GM23338 (cell line): Measurements from ENCODE around the gene PALLD. TPM values are rescaled to one million over a fixed set of nuclear protein-coding genes. Genes with fewer than 3 reads are reported as not detected.

Source experiments
- ATAC-seq: fragments of 200-7000 bp; cut with Tn5 transposase; 3 replicates; pipeline ENCODE4 v1.9.1; 2020
- DNase-seq: peaks from one replicate; pipeline ENCODE4 v3.0.0-alpha.2; 2015; ENCODE audit warnings: low spot score
- H2AFZ ChIP-seq: fragments of 200-600 bp; sonication (generic); 2 replicates; pipeline ENCODE4 v1.8.0; 2016; ENCODE audit warnings: antibody characterized with exemption, mild to moderate bottlenecking, moderate library complexity
- H3F3A ChIP-seq: fragments of 200-600 bp; sonication (generic); replicated peaks from 2 replicates; pipeline ENCODE4 v1.8.0; 2017; ENCODE audit warnings: antibody characterized with exemption, mixed run types, low read depth
- H3K27ac ChIP-seq: fragments of 200-600 bp; sonication (generic); 2 replicates; pipeline ENCODE4 v1.6.1; 2016; ENCODE audit warnings: low read depth
- H3K27me3 ChIP-seq: fragments of 200-600 bp; sonication (generic); 2 replicates; pipeline ENCODE4 v1.8.0; 2016; ENCODE audit warnings: mild to moderate bottlenecking, mixed run types, moderate library complexity; ENCODE audit not compliant: insufficient read depth
- H3K36me3 ChIP-seq: fragments of 200-600 bp; sonication (generic); 2 replicates; pipeline ENCODE4 v1.8.0; 2016; ENCODE audit warnings: mild to moderate bottlenecking; ENCODE audit not compliant: insufficient read depth
- H3K4me1 ChIP-seq: fragments of 200-600 bp; sonication (generic); 2 replicates; pipeline ENCODE4 v1.8.0; 2016; ENCODE audit warnings: mild to moderate bottlenecking, moderate library complexity; ENCODE audit not compliant: insufficient read depth
- H3K4me2 ChIP-seq: fragments of 200-600 bp; sonication (generic); 2 replicates; pipeline ENCODE4 v1.7.1; 2017; ENCODE audit warnings: mixed run types
- H3K4me3 ChIP-seq: fragments of 200-600 bp; sonication (generic); 2 replicates; pipeline ENCODE4 v1.6.1; 2016; ENCODE audit warnings: mixed run types
- H3K79me2 ChIP-seq: fragments of 200-600 bp; sonication (generic); replicated peaks from 2 replicates; pipeline ENCODE4 v1.8.0; 2017; ENCODE audit warnings: mild to moderate bottlenecking; ENCODE audit not compliant: insufficient read depth
- H3K9me2 ChIP-seq: fragments of 200-600 bp; sonication (generic); 2 replicates; pipeline ENCODE4 v1.8.0; 2017; ENCODE audit not compliant: insufficient read depth
- H4K20me1 ChIP-seq: fragments of 200-600 bp; sonication (generic); replicated peaks from 2 replicates; pipeline ENCODE4 v1.8.0; 2017; ENCODE audit warnings: mild to moderate bottlenecking; ENCODE audit not compliant: insufficient read depth
- H3K27ac Mint-ChIP-seq: 2 replicates; pipeline ENCODE4 v1.8.0; 2020; ENCODE audit warnings: inconsistent platforms, mild to moderate bottlenecking, moderate library complexity, mixed read lengths
- H3K27me3 Mint-ChIP-seq: 3 replicates; pipeline ENCODE4 v1.8.0; 2022; ENCODE audit warnings: low read depth, mild to moderate bottlenecking, moderate library complexity, mixed read lengths, inconsistent platforms; ENCODE audit not compliant: insufficient read depth, poor library complexity
- H3K36me3 Mint-ChIP-seq: 3 replicates; pipeline ENCODE4 v1.8.0; 2021; ENCODE audit warnings: low read depth, mild to moderate bottlenecking, inconsistent platforms, moderate library complexity, mixed read lengths
- H3K4me1 Mint-ChIP-seq: 3 replicates; pipeline ENCODE4 v1.8.0; 2020; ENCODE audit warnings: mild to moderate bottlenecking, inconsistent platforms, mixed read lengths
- H3K4me3 Mint-ChIP-seq: 3 replicates; pipeline ENCODE4 v1.8.0; 2021; ENCODE audit warnings: moderate library complexity, mild to moderate bottlenecking, inconsistent platforms, mixed read lengths
- H3K9me3 Mint-ChIP-seq: 3 replicates; pipeline ENCODE4 v1.8.0; 2020; ENCODE audit warnings: moderate library complexity, mild to moderate bottlenecking, inconsistent platforms, mixed read lengths
- CREB1 ChIP-seq: fragments of 250-450 bp; sonication (Bioruptor Pico); IDR thresholded peaks from 2 replicates; pipeline ENCODE4 v1.5.0; 2020; ENCODE audit warnings: low read depth, mild to moderate bottlenecking, moderate library complexity
- CTCF ChIP-seq, 2 experiments: fragments of 200-600 bp in 1 of 2; sonication (generic) in 1 of 2; conservative IDR thresholded peaks; 2 replicates each; pipeline versions ENCODE4 v1.5.1 to v1.6.1; 2016 to 2017; ENCODE audit warnings: antibody characterized with exemption in 2 of 2, low read depth in 2 of 2, mild to moderate bottlenecking in 2 of 2, moderate library complexity in 1 of 2
- ETS1 ChIP-seq: IDR thresholded peaks from 2 replicates; pipeline ENCODE4 v1.6.1; 2016; ENCODE audit warnings: antibody characterized with exemption
- EZH2 ChIP-seq: fragments of 200-600 bp; sonication (generic); IDR thresholded peaks from one replicate; pipeline ENCODE4 v1.8.0; 2017; ENCODE audit warnings: antibody characterized with exemption, mild to moderate bottlenecking, low read depth; ENCODE audit not compliant: unreplicated experiment
- EZH2phosphoT487 ChIP-seq: fragments of 200-600 bp; sonication (generic); IDR thresholded peaks from one replicate; pipeline ENCODE4 v1.8.1; 2018; ENCODE audit warnings: antibody characterized with exemption; ENCODE audit not compliant: unreplicated experiment
- JUNB ChIP-seq: IDR thresholded peaks from one replicate; pipeline ENCODE4 v1.6.1; 2016; ENCODE audit warnings: antibody characterized with exemption; ENCODE audit not compliant: unreplicated experiment
- NANOG ChIP-seq: IDR thresholded peaks from 2 replicates; pipeline ENCODE4 v1.6.1; 2016; ENCODE audit warnings: antibody characterized with exemption, borderline replicate concordance
- POLR2AphosphoS5 ChIP-seq: IDR thresholded peaks from 2 replicates; pipeline ENCODE4 v1.6.1; 2016; ENCODE audit warnings: antibody characterized with exemption, low read depth
- REST ChIP-seq: IDR thresholded peaks from one replicate; pipeline ENCODE4 v1.6.1; 2018; ENCODE audit warnings: antibody characterized with exemption; ENCODE audit not compliant: unreplicated experiment
- STAT1 ChIP-seq: IDR thresholded peaks from one replicate; pipeline ENCODE4 v1.6.1; 2016; ENCODE audit warnings: antibody characterized with exemption; ENCODE audit not compliant: unreplicated experiment
- ZNF114 ChIP-seq: fragments of 250-450 bp; sonication (Bioruptor Pico); IDR thresholded peaks from 2 replicates; pipeline ENCODE4 v1.5.0; 2020; ENCODE audit warnings: mild to moderate bottlenecking, moderate library complexity
- ZNF331 ChIP-seq: fragments of 250-450 bp; sonication (Bioruptor Pico); IDR thresholded peaks from 2 replicates; pipeline ENCODE4 v1.5.0; 2020; ENCODE audit warnings: low read depth, mild to moderate bottlenecking, moderate library complexity
- ZNF462 ChIP-seq: fragments of 250-450 bp; sonication (Bioruptor Pico); IDR thresholded peaks from 2 replicates; pipeline ENCODE4 v1.5.0; 2020; ENCODE audit warnings: mild to moderate bottlenecking, moderate library complexity
- polyA plus RNA-seq: library from polyadenylated mRNA; unstranded; fragments of >200 nt; fragmentation: Nextera tagmentation; extraction: Ambion mirVana; gene quantifications from 2 replicates; pipeline ENCODE4 v1.2.1, GENCODE V29; 2016
- total RNA-seq: library from RNA; depleted of rRNA; stranded (reverse); fragments of >200 nt; shearing (Covaris generic); gene quantifications from 2 replicates; pipeline ENCODE4 v1.2.3, GENCODE V29; 2014

PALLD gene
- total and polyA plus RNA-seq, 2 experiments from 2014 or later = 13.1 to 30.2 TPM

- Mint-ChIP-seq H3K27ac (no peak overlapping the region), H3K27me3 (no peaks in the 10 kb centered on the region), H3K9me3 (no peaks in the 10 kb centered on the region), H3K4me3 (no peak overlapping the region), H3K36me3 (no peaks in the 10 kb centered on the region), H3K4me1 (peaks cover 15% of the 10 kb centered on the region)
- Histone ChIP-seq H4K20me1 (no peaks in the 10 kb centered on the region), H3K4me1 (no peaks in the 10 kb centered on the region), H3F3A (no peaks in the 10 kb centered on the region), H3K27me3 (no peaks in the 10 kb centered on the region), H3K4me3 (no peak overlapping the region), H3K79me2 (no peaks in the 10 kb centered on the region), H2AFZ (no peak overlapping the region), H3K4me2 (no peak overlapping the region), H3K27ac (no peak overlapping the region), H3K36me3 (no peaks in the 10 kb centered on the region), H3K9me2 (no peaks in the 10 kb centered on the region)
- no peak for DNase-seq
- TF ChIP-seq POLR2AphosphoS5 (no peak), CREB1 (CRISPR knock-in tag) (no peak), JUNB (no peak), STAT1 (no peak), NANOG (no peak), REST (no peak), ZNF462 (CRISPR knock-in tag) (no peak), ZNF331 (CRISPR knock-in tag) (no peak), ZNF114 (CRISPR knock-in tag) (no peak), EZH2 (no peak), ETS1 (no peak), CTCF (conservative IDR thresholded peaks at IDR 0.05; ENCODE audit: low read depth in 2 of 2) (no peak), EZH2phosphoT487 (no peak)
- no peak for ATAC-seq
Measured at GRCh38 chr4:168600796-168601583, 104.1 kb downstream of the PALLD start.
